Hematopoietic multipotent progenitor cell treated with erythropoietin and hydrocortisone succinate and interleukin-3 and kit ligand, for 17 days (in vitro differentiated cells): Measurements from ENCODE around the gene ZNF232.
"Not testable (repeated sequence)": the region's sequence is repeated elsewhere in the genome, so short reads cannot be mapped to it uniquely, and the experiment has no call there.

Experiments used
- DNase-seq: peaks from one replicate; pipeline ENCODE4 v3.0.0-alpha.2; 2015; ENCODE audit warnings: low spot score

The ZNF232 gene

GRCh38 chr17:5097101-5097834 lies 14.4 kb downstream of the ZNF232 start:
- DNase-seq, result no peak

- no peak for DNase-seq
Observed at GRCh38 chr17:5096731-5097100, 15.0 kb downstream of the ZNF232 start.

- no peak for DNase-seq
Observed at GRCh38 chr17:5092218-5093010, 19.3 kb downstream of the ZNF232 start.

GRCh38 chr17:5080591-5080990 lies 31.1 kb downstream of the ZNF232 start:
- DNase-seq, result no peak

GRCh38 chr17:5078106-5079028 lies 33.3 kb downstream of the ZNF232 start, which contains the start of gene ZFP3:
TSS of gene ZFP3 (plus strand) at chr17:5078467. CDS start at chr17:5091505, 13,038 bp downstream.
- no peak for DNase-seq

- DNase-seq, result no peak
Observed at GRCh38 chr17:5077781-5078105, 33.9 kb downstream of the ZNF232 start.

- DNase-seq, result not testable (repeated sequence)
Observed at GRCh38 chr17:5077275-5077674, 34.4 kb downstream of the ZNF232 start.

- not testable (repeated sequence) for DNase-seq
Observed at GRCh38 chr17:5075472-5075871, 36.2 kb downstream of the ZNF232 start.

- no peak for DNase-seq
Observed at GRCh38 chr17:5069724-5070123, 42.0 kb downstream of the ZNF232 start.

GRCh38 chr17:5068236-5068635 lies 43.4 kb downstream of the ZNF232 start:
- DNase-seq, result no peak

GRCh38 chr17:5065227-5065744 lies 46.4 kb downstream of the ZNF232 start:
- DNase-seq, result no peak
